Measurements from ENCODE around the gene RNF123.

The RNF123 gene

DNA sequence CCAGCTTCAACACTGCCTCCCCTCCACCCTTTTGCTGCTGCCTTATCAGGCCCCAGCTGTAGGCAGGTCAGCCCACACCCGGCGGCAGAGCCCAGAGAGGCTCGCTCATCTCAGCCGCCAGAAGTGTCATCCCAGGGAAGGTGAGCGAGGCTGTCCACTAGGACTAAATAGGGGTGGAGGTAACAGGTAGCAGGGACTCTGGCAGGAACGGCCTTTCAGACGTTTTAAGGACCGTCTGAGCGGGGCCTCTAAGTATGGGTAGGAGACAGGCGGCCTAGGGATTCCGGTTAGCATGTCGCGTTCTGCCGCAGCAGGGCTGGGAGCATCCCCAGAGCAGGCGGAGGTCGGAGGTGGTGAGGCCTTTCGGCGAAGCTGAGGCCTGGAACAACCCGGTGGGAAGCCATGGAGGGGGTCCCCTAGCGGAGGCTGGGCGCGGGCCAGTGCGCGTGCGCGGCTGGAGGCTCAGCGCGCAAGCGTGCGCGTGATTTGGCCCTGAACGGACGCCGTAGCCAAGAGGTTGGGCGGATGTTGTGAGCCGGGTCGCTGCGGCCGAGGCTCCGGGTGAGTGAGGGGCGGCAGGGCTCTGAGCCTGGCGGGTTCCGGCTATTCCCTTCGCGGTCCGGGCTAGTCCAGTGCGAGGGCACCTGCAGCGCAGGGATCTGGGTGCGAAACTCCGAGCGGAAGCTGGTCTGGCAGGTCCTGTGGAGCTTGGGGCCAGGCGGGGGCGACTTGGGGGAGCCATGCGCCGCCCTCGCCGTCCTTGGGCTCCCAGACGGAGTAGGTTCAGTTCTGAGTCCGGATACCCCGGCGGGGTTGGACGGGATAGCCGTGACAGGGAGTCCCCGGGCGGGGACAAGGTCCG is at the start of gene RNF123, which contains the start of gene MST1:
RNF123 (plus strand) TSS at position 512 of the 862 bp plus-strand sequence. CDS start 1,609 bp downstream, outside the sequence.
MST1 (minus strand) TSS at position 429 of the 862 bp plus-strand sequence. CDS start 783 bp downstream, outside the sequence.
- peak; percentile 34 for TF ChIP-seq CTCF (IDR thresholded peaks at IDR 0.05; ENCODE audit: low read depth, low read length)
- H3K4me3 ChIP-seq (replicated peaks in 1 of 2; ENCODE audit: low read depth in 2 of 2, low read length in 2 of 2) = peak within 1 kb of the TSS; percentile 74 to 98
- DNase-seq (ENCODE audit: low read depth in 2 of 2) = peak; percentile 91 to 93

GRCh38 chr3:49641292-49641691 is 48.1 kb upstream of the RNF123 start:
- no peak for TF ChIP-seq CTCF (IDR thresholded peaks at IDR 0.05; ENCODE audit: low read depth, low read length)
- no peak for DNase-seq (ENCODE audit: low read depth in 2 of 2)

DNA sequence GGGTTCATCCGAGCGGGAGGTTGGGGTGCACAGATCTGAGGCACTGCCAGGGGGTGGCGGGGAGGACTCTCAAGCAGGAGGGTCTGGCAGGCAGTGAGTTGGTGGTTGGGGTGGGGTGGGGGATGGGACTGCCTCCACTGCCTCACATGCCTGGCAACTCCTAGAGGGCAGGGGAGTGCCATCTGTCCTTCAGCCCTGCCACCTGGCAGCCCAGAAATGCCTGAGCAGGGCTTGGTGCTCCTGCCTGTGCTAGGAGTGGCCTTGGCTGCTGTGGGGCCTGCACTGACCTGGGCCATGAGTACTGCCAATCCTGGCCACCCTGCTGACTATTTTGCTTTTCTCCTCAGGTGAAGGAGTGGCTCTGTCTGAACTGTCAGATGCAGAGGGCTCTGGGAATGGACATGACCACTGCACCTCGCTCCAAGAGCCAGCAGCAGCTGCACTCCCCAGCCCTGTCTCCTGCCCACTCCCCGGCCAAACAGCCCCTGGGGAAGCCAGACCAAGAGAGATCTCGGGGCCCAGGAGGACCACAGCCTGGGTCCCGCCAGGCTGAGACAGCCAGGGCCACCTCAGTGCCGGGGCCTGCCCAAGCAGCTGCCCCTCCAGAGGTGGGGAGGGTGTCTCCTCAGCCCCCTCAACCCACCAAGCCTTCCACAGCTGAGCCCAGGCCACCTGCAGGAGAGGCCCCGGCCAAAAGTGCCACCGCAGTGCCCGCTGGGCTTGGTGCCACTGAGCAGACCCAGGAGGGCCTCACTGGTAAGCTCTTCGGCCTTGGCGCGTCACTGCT is 47.2 kb upstream of the RNF123 start:
- no peak overlapping the region for H3K4me3 ChIP-seq (replicated peaks in 1 of 2; ENCODE audit: low read depth in 2 of 2, low read length in 2 of 2)
- TF ChIP-seq CTCF (IDR thresholded peaks at IDR 0.05; ENCODE audit: low read depth, low read length) = no peak
- DNase-seq (ENCODE audit: low read depth in 2 of 2) = no peak

More at GRCh38 chr3:49641292-49641691, 48.1 kb upstream of the RNF123 start:
- H3K4me3 ChIP-seq (replicated peaks in 1 of 2; ENCODE audit: low read depth in 2 of 2, low read length in 2 of 2) = no peak overlapping the region

DNA sequence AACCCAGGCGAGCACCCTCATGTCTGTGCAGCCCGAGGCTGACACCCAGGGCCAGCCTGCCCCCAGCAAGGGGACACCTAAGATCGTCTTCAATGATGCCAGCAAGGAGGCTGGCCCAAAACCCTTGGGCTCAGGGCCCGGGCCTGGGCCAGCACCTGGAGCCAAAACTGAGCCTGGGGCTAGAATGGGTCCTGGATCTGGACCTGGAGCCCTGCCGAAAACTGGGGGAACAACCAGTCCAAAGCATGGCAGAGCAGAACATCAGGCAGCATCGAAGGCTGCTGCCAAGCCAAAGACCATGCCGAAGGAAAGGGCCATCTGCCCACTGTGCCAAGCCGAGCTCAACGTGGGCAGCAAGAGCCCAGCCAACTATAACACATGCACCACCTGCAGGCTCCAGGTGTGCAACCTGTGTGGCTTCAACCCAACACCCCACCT is 46.6 kb upstream of the RNF123 start:
- TF ChIP-seq CTCF (IDR thresholded peaks at IDR 0.05; ENCODE audit: low read depth, low read length) = no peak
- H3K4me3 ChIP-seq (replicated peaks in 1 of 2; ENCODE audit: low read depth in 2 of 2, low read length in 2 of 2) = no peak overlapping the region
- no peak for DNase-seq (ENCODE audit: low read depth in 2 of 2)

- H3K4me3 ChIP-seq (replicated peaks in 1 of 2; ENCODE audit: low read depth in 2 of 2, low read length in 2 of 2) = no peak overlapping the region
- DNase-seq (ENCODE audit: low read depth in 2 of 2) = no peak
- TF ChIP-seq CTCF (IDR thresholded peaks at IDR 0.05; ENCODE audit: low read depth, low read length) = no peak
Observed at GRCh38 chr3:49644684-49645083, 44.7 kb upstream of the RNF123 start.

- TF ChIP-seq CTCF (IDR thresholded peaks at IDR 0.05; ENCODE audit: low read depth, low read length) = no peak
Observed at GRCh38 chr3:49646236-49646635, 43.1 kb upstream of the RNF123 start.

More at GRCh38 chr3:49646236-49646635, 43.1 kb upstream of the RNF123 start:
- H3K4me3 ChIP-seq (replicated peaks in 1 of 2; ENCODE audit: low read depth in 2 of 2, low read length in 2 of 2) = no peak overlapping the region
- no peak for DNase-seq (ENCODE audit: low read depth in 2 of 2)

All from cardiac fibroblast (primary cell).